Neural cell (in vitro differentiated cells): ENCODE measurements around the gene TNRC6C. TPM values are rescaled to one million over a fixed set of nuclear protein-coding genes. Genes with fewer than 3 reads are reported as not detected.

Experiments
- H2AFZ ChIP-seq: fragments of 200-600, 300-800 bp; sonication (generic), shearing (Covaris generic); 2 replicates; pipeline ENCODE4 v1.6.0; 2014; ENCODE audit warnings: low read depth, mild to moderate bottlenecking, antibody characterized with exemption, low read length, moderate library complexity
- H3F3A ChIP-seq: fragments of 200-600 bp; shearing (Covaris generic); 2 replicates; pipeline ENCODE4 v1.6.1; 2016; ENCODE audit warnings: mild to moderate bottlenecking, moderate library complexity, mixed read lengths, antibody characterized with exemption, low read length; ENCODE audit not compliant: insufficient read depth, poor library complexity, severe bottlenecking
- H3K27ac ChIP-seq: fragments of 200-600, 300-800 bp; sonication (generic), shearing (Covaris generic); 2 replicates; pipeline ENCODE4 v1.5.1; 2014; ENCODE audit warnings: mild to moderate bottlenecking, low read length, moderate library complexity
- H3K27me3 ChIP-seq: fragments of 300-800, 200-600 bp; sonication (generic), shearing (Covaris generic); 2 replicates; pipeline ENCODE4 v1.6.0; 2014; ENCODE audit warnings: mild to moderate bottlenecking, low read depth, low read length, moderate library complexity; ENCODE audit not compliant: insufficient read depth
- H3K36me3 ChIP-seq: fragments of 300-800, 200-600 bp; sonication (generic), shearing (Covaris generic); 2 replicates; pipeline ENCODE4 v1.5.1; 2014; ENCODE audit warnings: mild to moderate bottlenecking, antibody characterized with exemption, low read length, moderate library complexity; ENCODE audit not compliant: insufficient read depth
- H3K4me2 ChIP-seq: fragments of 300-800, 200-600 bp; sonication (generic), shearing (Covaris generic); 2 replicates; pipeline ENCODE4 v1.6.0; 2014; ENCODE audit warnings: mild to moderate bottlenecking, low read length
- H3K4me3 ChIP-seq: fragments of 300-800, 200-600 bp; sonication (generic), shearing (Covaris generic); 2 replicates; pipeline ENCODE4 v1.5.1; 2014; ENCODE audit warnings: mild to moderate bottlenecking, low read length, moderate library complexity
- H3K79me2 ChIP-seq: fragments of 200-600 bp; shearing (Covaris generic); replicated peaks from 2 replicates; pipeline ENCODE4 v1.6.0; 2014; ENCODE audit warnings: mild to moderate bottlenecking, low read length, moderate library complexity; ENCODE audit not compliant: insufficient read depth
- H3K9ac ChIP-seq: fragments of 300-800, 200-600 bp; sonication (generic), shearing (Covaris generic); 2 replicates; pipeline ENCODE4 v1.6.1; 2016; ENCODE audit warnings: mild to moderate bottlenecking, low read length, mixed read lengths
- H3K9me2 ChIP-seq: fragments of 200-600 bp; shearing (Covaris generic); 2 replicates; pipeline ENCODE4 v1.6.1; 2016; ENCODE audit warnings: mild to moderate bottlenecking, low read length, mixed read lengths; ENCODE audit not compliant: insufficient read depth
- H3K9me3 ChIP-seq: fragments of 200-600, 300-800 bp; sonication (generic), shearing (Covaris generic); 2 replicates; pipeline ENCODE4 v1.6.1; 2016; ENCODE audit warnings: mild to moderate bottlenecking, mixed run types, low read length, moderate library complexity, mixed read lengths
- H4K20me1 ChIP-seq: fragments of 200-600 bp; shearing (Covaris generic); 2 replicates; pipeline ENCODE4 v1.6.1; 2016; ENCODE audit warnings: mild to moderate bottlenecking, mixed run types; ENCODE audit not compliant: insufficient read depth
- CTCF ChIP-seq: fragments of 450-650 bp; IDR thresholded peaks from 2 replicates; pipeline ENCODE4 v1.5.1; 2014; ENCODE audit warnings: antibody characterized with exemption, mild to moderate bottlenecking, moderate library complexity; ENCODE audit not compliant: poor library complexity, severe bottlenecking
- EP300 ChIP-seq: fragments of 450-650 bp; conservative IDR thresholded peaks from 2 replicates; pipeline ENCODE4 v1.6.1; 2014; ENCODE audit warnings: antibody characterized with exemption, mild to moderate bottlenecking, moderate library complexity; ENCODE audit not compliant: poor library complexity, severe bottlenecking
- EZH2 ChIP-seq: fragments of 200-600, 300-800 bp; shearing (Covaris generic), sonication (generic); IDR thresholded peaks from 2 replicates; pipeline ENCODE4 v1.6.1; 2014; ENCODE audit warnings: antibody characterized with exemption, low read length, borderline replicate concordance, mild to moderate bottlenecking; ENCODE audit not compliant: insufficient read depth, poor library complexity, severe bottlenecking
- MXI1 ChIP-seq: fragments of 450-650 bp; conservative IDR thresholded peaks from 2 replicates; pipeline ENCODE4 v1.6.1; 2014; ENCODE audit warnings: antibody characterized with exemption, mild to moderate bottlenecking; ENCODE audit not compliant: poor library complexity, severe bottlenecking
- POLR2AphosphoS5 ChIP-seq: IDR thresholded peaks from 2 replicates; pipeline ENCODE4 v1.6.1; 2012
- RAD21 ChIP-seq: fragments of 450-650 bp; conservative IDR thresholded peaks from 2 replicates; pipeline ENCODE4 v1.6.1; 2014; ENCODE audit warnings: antibody characterized with exemption, mild to moderate bottlenecking, moderate library complexity
- REST ChIP-seq: IDR thresholded peaks from 2 replicates; pipeline ENCODE4 v1.6.1; 2012; ENCODE audit warnings: borderline replicate concordance
- SMC3 ChIP-seq: fragments of 450-650 bp; conservative IDR thresholded peaks from 2 replicates; pipeline ENCODE4 v1.6.1; 2014; ENCODE audit warnings: antibody characterized with exemption, mild to moderate bottlenecking, moderate library complexity; ENCODE audit not compliant: poor library complexity
- TAF1 ChIP-seq: IDR thresholded peaks from 2 replicates; pipeline ENCODE4 v1.6.1; 2012; ENCODE audit warnings: low read depth
- polyA plus RNA-seq: library from polyadenylated mRNA; depleted of rRNA; stranded (reverse); fragments of >200 nt; gene quantifications from 2 replicates; pipeline ENCODE4 v1.2.3, GENCODE V29; 2014

The TNRC6C gene
- polyA plus RNA-seq, 1 donor from 2014 or later: 15.4 TPM

GRCh38 chr17:77957235-77957856, 1.2 kb upstream of the TNRC6C start:
- H3K36me3 ChIP-seq: no peaks in the 10 kb centered on the region
- no peaks in the 10 kb centered on the region for H3K27me3 ChIP-seq
- no peaks in the 10 kb centered on the region for H3K9me2 ChIP-seq
- TF ChIP-seq SMC3 (peak; percentile 21), POLR2AphosphoS5 (no peak), EP300 (no peak), RAD21 (peak; percentile 17), CTCF (no peak), MXI1 (no peak)
- H3K79me2 ChIP-seq: peaks cover 32% of the 10 kb centered on the region
- peak overlapping the region; percentile 89 for H3K9ac ChIP-seq
- peak overlapping the region; percentile 91 for H3K27ac ChIP-seq
- no peaks in the 10 kb centered on the region for H3K9me3 ChIP-seq
- peak overlapping the region; percentile 83 for H3K4me3 ChIP-seq
- H4K20me1 ChIP-seq: peaks cover 11% of the 10 kb centered on the region
- H3K4me2 ChIP-seq: peak overlapping the region; percentile 65
- H3F3A ChIP-seq: no peaks in the 10 kb centered on the region
- H2AFZ ChIP-seq: no peak overlapping the region

GRCh38 chr17:77958716-77959125, 218 bp downstream of the TNRC6C start:
- no peak overlapping the region for H3K4me2 ChIP-seq
- no peaks in the 10 kb centered on the region for H3F3A ChIP-seq
- peaks cover 46% of the 10 kb centered on the region for H3K79me2 ChIP-seq
- no peak overlapping the region for H3K27ac ChIP-seq
- no peaks in the 10 kb centered on the region for H3K9me3 ChIP-seq
- H3K9me2 ChIP-seq: no peaks in the 10 kb centered on the region
- H3K27me3 ChIP-seq: no peaks in the 10 kb centered on the region
- TF ChIP-seq RAD21: no peak
- TF ChIP-seq EZH2: no peak
- no peak for TF ChIP-seq SMC3
- no peak for TF ChIP-seq EP300
- no peak for TF ChIP-seq TAF1
- TF ChIP-seq CTCF: no peak
- TF ChIP-seq REST: no peak
- TF ChIP-seq MXI1: no peak
- no peak for TF ChIP-seq POLR2AphosphoS5
- H3K9ac ChIP-seq: peak overlapping the region; percentile 96
- H4K20me1 ChIP-seq: peaks cover 18% of the 10 kb centered on the region
- no peaks in the 10 kb centered on the region for H3K36me3 ChIP-seq
- peak overlapping the region; percentile 83 for H3K4me3 ChIP-seq
- H2AFZ ChIP-seq: no peak overlapping the region
